Natural killer cell treated with Interleukin-12 subunit alpha and Interleukin-12 subunit beta and Interleukin-15 and Interleukin-18, amount 100 ng/mL, for 72 hours (primary cell): Measurements from ENCODE around the gene TBC1D17. TPM values are rescaled to one million over a fixed set of nuclear protein-coding genes. Genes with fewer than 3 reads are reported as not detected.

Experiments
- ATAC-seq, 2 donors: fragments of 150-1000 bp; cut with Tn5 transposase in 1 of 2; sonication (Bioruptor Pico), chemical (Tn5 transposase) in 1 of 2; 2 replicates each; pipeline ENCODE4 v1.10.0; 2021
- DNase-seq: peaks from one replicate; pipeline ENCODE4 v3.0.0; 2022; ENCODE audit warnings: low spot score
- H3K27ac Mint-ChIP-seq, 2 donors: 1 replicate in 1 of 2; 2 replicates in 1 of 2; pipeline ENCODE4 v1.8.0; 2022; ENCODE audit warnings: mixed read lengths in 2 of 2, mild to moderate bottlenecking in 1 of 2, moderate library complexity in 1 of 2
- H3K27me3 Mint-ChIP-seq, 2 donors: 1 replicate in 1 of 2; 2 replicates in 1 of 2; pipeline ENCODE4 v1.8.0; 2022; ENCODE audit warnings: mixed read lengths in 2 of 2
- H3K36me3 Mint-ChIP-seq: one replicate; pipeline ENCODE4 v1.8.0; 2022; ENCODE audit warnings: mixed read lengths
- H3K4me1 Mint-ChIP-seq, 2 donors: 1 replicate in 1 of 2; 2 replicates in 1 of 2; pipeline ENCODE4 v1.8.0; 2022; ENCODE audit warnings: low read depth in 2 of 2, mixed read lengths in 2 of 2, mild to moderate bottlenecking in 1 of 2
- H3K4me3 Mint-ChIP-seq: one replicate; pipeline ENCODE4 v1.8.0; 2022; ENCODE audit warnings: mixed read lengths
- H3K9me3 Mint-ChIP-seq: 2 replicates; pipeline ENCODE4 v1.8.0; 2022; ENCODE audit warnings: mixed read lengths
- total RNA-seq, 2 donors: library from RNA; stranded (reverse); gene quantifications; one replicate each; pipeline ENCODE4 v1.2.3, GENCODE V29; 2022

TBC1D17 gene
- total RNA-seq, 2 donors from 2014 or later, result 26.0 to 34.0 TPM

DNA sequence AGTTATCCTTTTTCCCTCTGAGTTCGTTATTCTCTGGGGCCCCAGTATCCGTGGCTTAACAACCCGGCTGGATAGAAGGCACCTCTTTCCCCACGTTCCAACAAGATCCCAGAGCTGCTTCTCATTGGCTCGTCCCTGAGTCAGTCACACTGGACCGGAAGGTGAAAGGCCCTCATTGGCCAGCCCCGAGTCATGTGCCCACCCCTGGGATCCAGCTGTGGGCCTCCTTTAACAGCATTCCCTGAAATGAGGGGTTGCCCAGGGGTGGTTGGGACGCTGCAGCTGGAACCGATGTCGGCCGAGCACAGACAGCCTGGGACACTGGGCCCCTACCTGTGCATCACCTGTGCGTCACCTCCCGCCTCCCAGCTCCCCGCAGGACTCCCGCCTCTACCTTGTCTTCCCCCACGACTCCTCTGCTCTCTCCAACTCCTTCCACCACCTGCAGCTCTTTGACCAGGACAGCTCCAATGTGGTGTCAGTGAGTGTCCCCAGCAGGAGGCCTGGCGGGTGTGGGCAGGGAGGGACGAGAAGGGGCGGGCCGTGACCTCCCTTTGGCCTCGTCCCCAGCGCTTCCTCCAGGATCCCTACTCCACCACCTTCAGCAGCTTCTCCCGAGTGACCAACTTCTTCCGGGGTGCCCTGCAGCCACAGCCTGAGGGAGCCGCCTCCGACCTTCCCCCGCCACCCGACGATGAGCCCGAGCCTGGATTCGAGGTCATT lies 4.3 kb downstream of the TBC1D17 start:
- Mint-ChIP-seq H3K4me3 (no peak overlapping the region), H3K36me3 (no peaks in the 10 kb centered on the region), H3K27ac (no peak overlapping the region), H3K9me3 (no peaks in the 10 kb centered on the region), H3K27me3 (no peaks in the 10 kb centered on the region), H3K4me1 (peaks cover 11 to 15% of the 10 kb centered on the region in 2 donors)
- DNase-seq, result no peak
- ATAC-seq, result no peak

DNA sequence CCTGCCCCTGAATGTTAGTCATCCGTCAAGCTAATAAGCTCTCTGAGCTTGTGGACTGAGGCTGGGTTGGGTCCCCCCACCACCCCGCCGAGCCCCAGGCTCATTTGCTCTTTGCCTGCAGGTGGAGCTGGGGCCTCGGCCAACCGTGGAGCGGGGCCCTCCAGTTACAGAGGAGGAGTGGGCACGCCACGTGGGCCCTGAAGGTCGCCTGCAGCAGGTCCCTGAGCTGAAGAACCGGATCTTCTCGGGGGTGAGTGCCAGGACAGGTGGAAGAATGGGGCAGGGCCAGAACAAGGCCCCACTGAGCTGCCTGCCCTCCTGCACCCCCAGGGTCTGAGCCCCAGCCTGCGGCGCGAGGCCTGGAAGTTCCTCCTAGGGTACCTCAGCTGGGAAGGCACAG lies 5.1 kb downstream of the TBC1D17 start:
- ATAC-seq (no peak), DNase-seq (no peak)
- Mint-ChIP-seq H3K36me3 (no peaks in the 10 kb centered on the region), H3K27me3 (no peaks in the 10 kb centered on the region), H3K4me3 (no peak overlapping the region), H3K4me1 (peaks cover 11 to 15% of the 10 kb centered on the region in 2 donors), H3K27ac (no peak overlapping the region), H3K9me3 (no peaks in the 10 kb centered on the region)

DNA sequence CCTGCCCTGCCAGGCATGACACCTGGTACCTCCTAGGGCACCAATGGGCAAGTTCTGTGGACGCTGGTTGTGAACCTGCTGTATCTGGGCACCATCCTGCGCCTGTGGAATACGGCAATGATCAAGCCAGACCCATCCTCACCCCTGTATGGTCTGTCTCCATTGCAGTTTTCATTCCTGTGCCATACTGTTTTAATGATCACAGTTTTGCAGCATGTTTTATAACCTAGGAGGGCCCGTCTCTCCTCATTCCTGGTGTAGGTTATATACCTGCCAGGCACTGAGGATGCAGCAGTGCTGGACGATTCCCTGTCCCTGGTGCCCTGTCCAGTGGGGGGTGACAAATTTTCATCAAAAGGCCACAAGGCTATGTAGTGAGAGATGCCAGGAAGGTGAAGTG lies 5.6 kb downstream of the TBC1D17 start:
- ATAC-seq (no peak), DNase-seq (no peak)
- Mint-ChIP-seq H3K27me3 (no peaks in the 10 kb centered on the region), H3K9me3 (no peaks in the 10 kb centered on the region), H3K4me1 (peaks cover 8 to 12% of the 10 kb centered on the region in 2 donors), H3K27ac (no peak overlapping the region), H3K4me3 (no peak overlapping the region), H3K36me3 (no peaks in the 10 kb centered on the region)

DNA sequence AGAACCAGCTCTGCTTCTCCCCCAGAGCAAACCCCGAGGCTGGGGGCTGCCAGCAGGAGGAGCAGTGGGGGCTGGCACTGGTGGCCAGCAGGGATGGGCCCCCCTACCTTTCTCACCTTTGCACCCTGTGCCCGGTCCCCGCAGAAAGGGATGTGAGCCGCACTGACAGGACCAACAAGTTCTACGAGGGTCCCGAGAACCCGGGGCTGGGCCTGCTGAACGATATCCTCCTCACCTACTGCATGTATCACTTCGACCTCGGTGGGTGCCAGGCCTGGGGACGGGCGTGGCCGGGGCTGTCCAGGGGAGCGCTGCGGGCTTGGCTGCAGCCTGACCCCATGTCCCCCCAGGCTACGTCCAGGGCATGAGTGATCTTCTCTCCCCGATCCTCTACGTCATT lies 6.6 kb downstream of the TBC1D17 start:
- ATAC-seq (no peak), DNase-seq (no peak)
- Mint-ChIP-seq H3K4me3 (no peak overlapping the region), H3K27me3 (no peaks in the 10 kb centered on the region), H3K4me1 (peaks cover 0 to 1% of the 10 kb centered on the region in 2 donors), H3K27ac (no peak overlapping the region), H3K36me3 (no peaks in the 10 kb centered on the region), H3K9me3 (no peaks in the 10 kb centered on the region)

DNA sequence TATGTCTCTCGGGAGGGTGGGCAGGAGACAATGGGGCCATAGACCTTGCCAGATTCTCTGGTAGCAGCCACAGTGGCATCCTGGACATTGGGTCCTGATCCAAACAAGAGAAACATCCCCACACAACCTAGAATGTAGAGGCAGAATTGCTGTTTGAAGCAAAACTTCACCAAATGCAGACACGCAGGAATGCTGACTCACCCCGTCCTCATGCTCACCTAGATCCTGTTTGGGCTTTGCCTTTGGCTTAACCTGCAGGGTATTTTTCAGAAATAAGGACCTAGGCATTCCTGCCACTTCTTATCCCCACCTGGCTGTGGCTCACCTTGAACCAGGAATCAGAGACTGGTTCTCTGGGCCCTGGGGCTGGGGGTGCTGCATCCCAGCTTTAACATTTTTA lies 7.3 kb downstream of the TBC1D17 start:
- ATAC-seq (no peak), DNase-seq (no peak)
- Mint-ChIP-seq H3K4me3 (no peak overlapping the region), H3K36me3 (no peaks in the 10 kb centered on the region), H3K4me1 (no peaks in the 10 kb centered on the region), H3K9me3 (no peaks in the 10 kb centered on the region), H3K27me3 (no peaks in the 10 kb centered on the region), H3K27ac (no peak overlapping the region)

DNA sequence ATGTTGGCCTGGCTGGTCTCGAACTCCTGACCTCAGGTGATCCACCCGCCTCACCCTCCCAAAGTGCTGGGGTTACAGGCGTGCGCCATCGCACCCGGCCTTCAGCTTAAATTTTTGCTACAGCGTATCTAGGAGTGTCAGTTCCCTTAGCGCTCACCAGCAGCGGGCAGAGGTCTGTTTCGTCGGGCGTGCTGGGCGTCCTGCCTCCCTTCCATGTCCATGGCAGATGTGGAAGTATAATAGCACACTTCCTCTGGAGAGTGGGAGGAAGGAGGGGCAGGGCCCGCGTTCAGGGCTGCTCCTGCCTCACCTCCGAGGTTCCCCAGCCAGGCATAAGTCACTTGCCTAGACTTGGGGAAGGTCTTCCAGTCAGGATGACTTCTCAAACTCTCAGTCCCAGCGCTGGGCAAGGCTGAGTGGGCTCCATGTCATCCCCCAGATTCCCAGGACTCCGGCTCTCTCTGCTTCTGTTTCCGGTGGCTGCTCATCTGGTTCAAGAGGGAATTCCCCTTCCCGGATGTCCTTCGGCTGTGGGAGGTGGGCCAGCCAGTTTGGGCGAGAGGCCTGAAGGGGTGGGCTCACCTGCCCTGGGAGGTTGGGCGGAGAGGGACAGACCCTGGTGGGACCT lies 9.6 kb downstream of the TBC1D17 start:
- ATAC-seq (no peak), DNase-seq (no peak)
- no peaks in the 10 kb centered on the region for H3K36me3 Mint-ChIP-seq
- H3K27me3 Mint-ChIP-seq, result no peaks in the 10 kb centered on the region
- no peaks in the 10 kb centered on the region for H3K9me3 Mint-ChIP-seq
- H3K4me1 Mint-ChIP-seq, result peaks cover 0 to 7% of the 10 kb centered on the region in 2 donors
- no peak overlapping the region for H3K4me3 Mint-ChIP-seq
- H3K27ac Mint-ChIP-seq, result no peak overlapping the region

DNA sequence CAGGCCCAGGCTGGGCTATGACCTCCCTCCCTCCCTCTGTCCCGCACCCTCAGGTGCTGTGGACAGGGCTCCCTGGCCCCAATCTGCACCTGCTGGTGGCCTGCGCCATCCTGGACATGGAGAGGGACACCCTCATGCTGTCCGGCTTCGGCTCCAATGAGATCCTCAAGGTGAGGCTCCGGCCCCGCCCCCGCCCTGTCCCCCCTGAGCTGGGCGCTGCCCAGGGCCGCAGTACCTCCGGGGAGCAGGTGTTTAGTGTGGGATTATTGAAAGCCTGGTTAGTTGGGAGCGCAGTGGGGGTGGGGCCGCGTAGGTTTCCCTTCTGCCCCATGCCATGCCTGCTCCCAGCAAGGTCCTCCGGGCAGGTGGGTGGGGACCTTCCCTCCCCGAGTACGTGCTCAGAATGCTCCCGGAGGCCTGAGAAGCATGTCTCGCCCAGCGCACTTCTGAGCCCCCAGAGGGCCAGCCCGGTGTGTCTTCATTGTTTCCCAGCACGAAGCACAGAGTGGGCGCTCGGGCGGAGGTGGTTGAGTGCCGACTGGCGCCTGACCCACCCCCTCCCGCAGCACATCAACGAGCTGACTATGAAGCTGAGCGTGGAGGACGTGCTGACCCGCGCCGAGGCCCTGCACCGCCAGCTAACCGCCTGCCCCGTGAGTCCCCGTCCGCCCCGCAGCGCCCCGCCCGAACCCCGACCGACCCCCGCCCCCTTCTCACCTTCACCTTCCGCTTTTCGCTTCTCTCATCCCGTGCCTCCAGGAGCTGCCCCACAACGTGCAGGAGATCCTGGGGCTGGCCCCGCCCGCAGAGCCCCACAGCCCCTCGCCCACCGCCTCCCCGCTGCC lies 10.4 kb downstream of the TBC1D17 start:
- no peak for DNase-seq
- Mint-ChIP-seq H3K27ac (no peak overlapping the region), H3K27me3 (peaks cover 0 to 2% of the 10 kb centered on the region in 2 donors), H3K4me1 (peaks cover 6 to 11% of the 10 kb centered on the region in 2 donors), H3K4me3 (no peak overlapping the region), H3K36me3 (no peaks in the 10 kb centered on the region), H3K9me3 (no peaks in the 10 kb centered on the region)
- ATAC-seq, result no peak

DNA sequence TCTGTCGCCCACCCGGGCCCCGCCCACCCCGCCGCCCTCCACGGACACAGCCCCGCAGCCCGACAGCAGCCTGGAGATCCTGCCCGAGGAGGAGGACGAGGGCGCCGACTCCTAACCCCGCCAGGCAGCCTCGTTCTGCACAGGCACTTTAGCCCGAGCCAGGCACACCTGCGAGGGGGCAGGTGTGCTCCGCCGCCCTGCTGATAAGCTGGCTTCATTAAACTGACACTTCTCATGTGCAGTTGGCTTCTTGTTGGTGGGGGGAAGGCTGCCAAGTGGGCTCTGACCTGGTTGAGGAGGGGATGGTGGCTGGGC lies 11.0 kb downstream of the TBC1D17 start:
- Mint-ChIP-seq H3K4me3 (no peak overlapping the region), H3K27me3 (peaks cover 0 to 2% of the 10 kb centered on the region in 2 donors), H3K9me3 (no peaks in the 10 kb centered on the region), H3K4me1 (peaks cover 12 to 15% of the 10 kb centered on the region in 2 donors), H3K36me3 (no peaks in the 10 kb centered on the region), H3K27ac (no peak overlapping the region)
- DNase-seq (no peak), ATAC-seq (no peak)

DNA sequence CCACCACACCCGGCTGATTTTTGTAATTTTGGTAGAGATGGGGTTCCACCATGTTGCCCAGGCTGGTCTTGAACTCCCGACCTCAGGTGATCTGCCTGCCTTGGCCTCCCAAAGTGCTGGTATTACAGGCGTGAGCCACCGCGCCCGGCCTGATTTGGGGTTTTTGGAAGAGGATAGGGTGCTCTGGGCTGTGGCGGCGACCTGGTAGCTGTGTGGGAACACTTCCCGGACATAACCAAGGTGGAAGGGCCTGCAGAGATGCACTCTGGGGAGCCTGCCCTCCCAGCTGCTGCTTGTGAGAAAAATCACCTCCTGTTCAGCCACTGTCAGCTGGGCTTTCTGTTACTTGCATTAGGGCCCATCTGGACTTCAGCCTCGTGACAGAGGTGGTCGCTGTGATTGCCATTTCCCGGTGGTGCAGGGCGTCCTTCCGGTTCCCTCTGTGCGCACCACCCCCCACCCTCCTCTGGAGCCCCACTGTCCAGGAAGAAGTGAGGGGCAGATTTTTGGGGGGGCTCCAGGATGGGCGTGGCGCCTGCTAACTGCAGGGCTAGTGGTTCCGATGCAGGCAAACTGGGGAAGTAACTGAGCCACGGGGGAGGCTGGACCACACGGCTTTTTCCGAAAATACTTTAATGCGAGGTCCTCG lies 11.7 kb downstream of the TBC1D17 start:
- H3K4me1 Mint-ChIP-seq, result peaks cover 14 to 15% of the 10 kb centered on the region in 2 donors
- no peaks in the 10 kb centered on the region for H3K9me3 Mint-ChIP-seq
- no peaks in the 10 kb centered on the region for H3K36me3 Mint-ChIP-seq
- ATAC-seq, result no peak
- H3K4me3 Mint-ChIP-seq, result no peak overlapping the region
- no peak for DNase-seq
- H3K27ac Mint-ChIP-seq, result no peak overlapping the region
- H3K27me3 Mint-ChIP-seq, result peaks cover 0 to 2% of the 10 kb centered on the region in 2 donors

DNA sequence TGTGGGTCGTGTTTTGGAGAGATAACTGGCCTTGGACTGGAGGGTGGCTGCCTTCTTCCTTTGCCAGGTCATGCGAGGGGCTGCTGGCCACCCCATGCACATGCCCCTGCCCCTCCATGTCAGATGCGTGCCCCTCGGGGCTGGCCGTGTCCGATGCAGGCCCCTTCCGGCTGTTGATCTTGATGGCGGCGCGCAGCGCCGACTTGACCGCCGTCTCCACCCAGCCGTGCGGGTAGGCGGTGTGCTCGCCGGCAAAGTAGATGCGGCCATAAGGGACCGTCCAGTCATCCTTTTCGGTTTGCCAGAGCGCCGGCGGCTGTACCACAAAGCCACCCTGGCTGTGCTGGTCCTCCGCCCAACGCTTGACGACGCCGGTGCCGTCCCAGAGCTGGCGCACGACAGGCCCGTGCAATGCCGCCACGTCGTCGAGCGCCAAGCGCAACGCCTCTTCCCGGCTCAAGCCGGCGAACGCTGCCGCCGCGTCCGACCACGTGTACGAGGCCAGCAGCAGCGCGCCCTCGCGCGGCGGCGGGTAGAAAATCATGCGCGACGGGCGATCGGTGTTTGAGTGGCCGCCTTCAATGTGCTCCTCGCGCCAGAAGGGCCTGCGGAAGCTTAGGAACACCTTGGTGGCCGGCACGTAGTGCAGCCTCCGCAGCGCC lies 12.3 kb downstream of the TBC1D17 start:
- Mint-ChIP-seq H3K27ac (no peak overlapping the region), H3K4me3 (peak overlapping the region; percentile 62), H3K9me3 (no peaks in the 10 kb centered on the region), H3K36me3 (no peaks in the 10 kb centered on the region), H3K27me3 (peaks cover 0 to 2% of the 10 kb centered on the region in 2 donors), H3K4me1 (peaks cover 14 to 21% of the 10 kb centered on the region in 2 donors)
- DNase-seq (no peak), ATAC-seq (peak; percentile 70 to 83)

DNA sequence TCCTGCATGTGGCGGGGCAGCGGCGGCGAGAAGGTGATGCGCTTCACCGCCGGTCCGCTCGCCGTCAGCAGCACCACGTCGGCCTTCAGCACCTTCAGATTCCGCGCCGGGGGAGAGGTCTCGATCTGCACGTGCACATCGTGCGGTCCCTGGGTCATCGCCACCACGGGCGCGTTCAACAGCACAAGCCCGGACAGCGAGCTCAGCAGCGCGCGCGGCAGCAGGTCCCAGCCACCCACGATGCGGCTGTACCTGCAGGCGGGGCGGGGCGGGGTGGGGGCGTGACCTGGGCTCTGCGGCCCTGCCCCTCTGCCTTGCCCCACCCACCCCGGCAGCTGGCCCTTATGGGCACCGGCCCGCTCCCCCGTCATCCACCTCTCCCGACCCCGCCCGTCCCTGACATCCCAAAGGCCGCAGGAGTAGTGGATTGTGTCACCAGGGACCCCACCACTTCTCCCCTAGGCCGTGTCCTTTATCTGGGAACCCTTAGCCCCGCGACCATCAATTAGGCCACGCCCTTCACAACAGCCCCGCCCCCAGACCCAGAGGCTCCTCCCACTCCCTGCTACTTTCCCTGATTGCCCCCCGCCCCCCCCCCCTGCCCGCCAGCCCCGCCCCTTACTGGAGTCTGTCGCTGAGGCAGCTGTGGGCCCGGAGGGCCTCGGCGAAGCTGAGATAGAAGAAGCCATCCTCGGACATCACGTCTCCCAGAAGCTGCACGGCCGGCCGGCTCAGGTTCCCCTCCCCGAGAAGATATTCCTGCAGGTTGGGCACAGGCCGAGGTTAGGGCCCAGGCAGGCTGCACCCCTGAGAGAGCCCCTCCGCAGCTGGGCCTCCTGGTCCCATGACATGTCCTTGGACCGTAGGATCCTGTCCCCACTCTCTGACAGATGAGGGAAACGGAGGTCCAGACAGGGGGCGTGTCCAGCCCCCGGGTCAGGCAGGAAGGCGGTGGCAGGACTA lies 13.1 kb downstream of the TBC1D17 start:
- peaks cover 14 to 24% of the 10 kb centered on the region in 2 donors for H3K4me1 Mint-ChIP-seq
- H3K4me3 Mint-ChIP-seq, result peak overlapping the region; percentile 62
- DNase-seq (no peak), ATAC-seq (peak; percentile 64 to 80)
- no peak overlapping the region for H3K27ac Mint-ChIP-seq
- peaks cover 0 to 2% of the 10 kb centered on the region in 2 donors for H3K27me3 Mint-ChIP-seq
- no peaks in the 10 kb centered on the region for H3K9me3 Mint-ChIP-seq
- no peaks in the 10 kb centered on the region for H3K36me3 Mint-ChIP-seq

DNA sequence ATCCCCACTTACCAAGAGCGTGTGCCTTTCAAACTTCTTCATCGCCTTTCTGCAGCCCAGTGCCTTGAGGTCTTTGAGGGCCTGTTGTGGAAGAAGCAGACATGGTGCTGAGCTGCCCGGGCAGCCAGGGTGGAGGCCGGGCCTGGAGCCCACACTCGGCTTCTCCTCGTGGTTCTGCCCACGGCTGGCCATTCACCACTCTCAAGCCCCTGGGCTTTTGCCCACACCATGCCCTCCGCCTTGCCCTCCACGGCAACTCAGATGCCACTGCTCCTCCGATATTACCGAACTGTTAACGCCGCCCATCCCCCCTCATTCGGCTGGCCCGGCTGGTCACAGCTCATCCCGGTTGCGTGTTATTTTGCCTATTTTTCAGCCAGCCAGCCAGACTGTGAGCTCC lies 13.9 kb downstream of the TBC1D17 start:
- Mint-ChIP-seq H3K36me3 (no peaks in the 10 kb centered on the region), H3K4me3 (no peak overlapping the region), H3K27ac (no peak overlapping the region), H3K9me3 (no peaks in the 10 kb centered on the region), H3K4me1 (peaks cover 20 to 31% of the 10 kb centered on the region in 2 donors), H3K27me3 (peaks cover 0 to 2% of the 10 kb centered on the region in 2 donors)
- no peak for ATAC-seq
- DNase-seq, result no peak
